ENCODE measurements around the gene KRT38. TPM values are rescaled to one million over a fixed set of nuclear protein-coding genes. Genes with fewer than 3 reads are reported as not detected.

The KRT38 gene
- total and polyA plus RNA-seq, 2 of the 8 experiments (the other 6 are each of a cell fraction or from before 2014, with no cell fraction given): not detected

GRCh38 chr17:41417576-41418015 is 23.2 kb downstream of the KRT38 start:
- FAIRE-seq (peak; percentile 81), DNase-seq (ENCODE audit: low read depth in 1 of 2, low spot score in 2 of 2) (peak in 1 of 2 experiments; percentile 51)
- Histone ChIP-seq H3K9ac (replicated peaks in 1 of 4; ENCODE audit: extremely low read depth in 1 of 4, low read depth in 3 of 4, low read length in 3 of 4) (no peak overlapping the region), H2AK5ac (ENCODE audit: low read depth, low read length) (no peak overlapping the region), H3K36me3 (ENCODE audit: control insufficient read depth in 2 of 4, insufficient read depth in 4 of 4, low read length in 3 of 4) (no peaks in the 10 kb centered on the region), H3K27me3 (replicated peaks in 1 of 4; ENCODE audit: control insufficient read depth in 3 of 4, extremely low read depth in 1 of 4, insufficient read depth in 3 of 4, low read length in 3 of 4) (no peaks in the 10 kb centered on the region; a peak in 2 of 7 replicates), H4K8ac (ENCODE audit: extremely low read depth, insufficient read depth, low read length) (no peak overlapping the region), H3K18ac (ENCODE audit: extremely low read depth, low read length) (no peak overlapping the region), H3K4me2 (ENCODE audit: insufficient read depth in 1 of 2, low read depth in 2 of 2, low read length in 2 of 2) (no peak overlapping the region), H3K27ac (ENCODE audit: low read depth, low read length) (no peak overlapping the region), H4K20me1 (replicated peaks in 1 of 2; ENCODE audit: control insufficient read depth in 1 of 2, insufficient read depth in 2 of 2, low read length in 2 of 2) (no peaks in the 10 kb centered on the region), H2BK20ac (ENCODE audit: low read length) (no peak overlapping the region), H3K14ac (ENCODE audit: insufficient read length) (no peak overlapping the region), H2BK5ac (ENCODE audit: low read depth, low read length) (no peak overlapping the region), H2AFZ (ENCODE audit: low read length) (no peak overlapping the region), H3K79me2 (ENCODE audit: control insufficient read depth in 1 of 2, insufficient read depth in 2 of 2, low read length in 2 of 2) (no peaks in the 10 kb centered on the region), H4K5ac (ENCODE audit: insufficient read length, low read depth, low read length) (no peak overlapping the region), H3K9me3 (ENCODE audit: insufficient read depth in 2 of 2, low read depth in 1 of 2, low read length in 1 of 2) (no peaks in the 10 kb centered on the region), H3K23ac (ENCODE audit: insufficient read length) (no peak overlapping the region), H2BK120ac (replicated peaks; ENCODE audit: low read depth, low read length) (no peak overlapping the region), H3K4me1 (replicated peaks in 1 of 4; ENCODE audit: control insufficient read depth in 3 of 4, insufficient read depth in 4 of 4, low read length in 3 of 4) (peaks cover 0 to 7% (median 0%) of the 10 kb centered on the region in 4 experiments; a peak in 4 of 7 replicates), H4K91ac (replicated peaks; ENCODE audit: insufficient read length, low read length) (no peak overlapping the region), H3K79me1 (ENCODE audit: low read depth, low read length) (no peaks in the 10 kb centered on the region), H3K4me3 (ENCODE audit: extremely low read depth in 1 of 4, insufficient read depth in 2 of 4, low read depth in 3 of 4, low read length in 4 of 4) (no peak overlapping the region), H3K4ac (replicated peaks; ENCODE audit: insufficient read length, low read depth, low read length) (no peak overlapping the region), H3K56ac (replicated peaks; ENCODE audit: insufficient read length, low read depth, low read length) (no peak overlapping the region), H2BK15ac (ENCODE audit: low read length) (no peak overlapping the region; the same call in 1 of the 2 replicates), H2BK12ac (ENCODE audit: low read depth, low read length) (no peak overlapping the region), H3K23me2 (ENCODE audit: low read depth, low read length) (no peaks in the 10 kb centered on the region)
- no peak for TF ChIP-seq NANOG (IDR thresholded peaks at IDR 0.05; ENCODE audit: insufficient read depth, low read depth, low read length, poor library complexity, severe bottlenecking)
- TF ChIP-seq, protein P1, sequence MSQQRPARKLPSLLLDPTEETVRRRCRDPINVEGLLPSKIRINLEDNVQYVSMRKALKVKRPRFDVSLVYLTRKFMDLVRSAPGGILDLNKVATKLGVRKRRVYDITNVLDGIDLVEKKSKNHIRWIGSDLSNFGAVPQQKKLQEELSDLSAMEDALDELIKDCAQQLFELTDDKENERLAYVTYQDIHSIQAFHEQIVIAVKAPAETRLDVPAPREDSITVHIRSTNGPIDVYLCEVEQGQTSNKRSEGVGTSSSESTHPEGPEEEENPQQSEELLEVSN (IDR thresholded peaks at IDR 0.05): peak; percentile 58; the same call in 1 of the 2 replicates
- TF ChIP-seq, protein P2, sequence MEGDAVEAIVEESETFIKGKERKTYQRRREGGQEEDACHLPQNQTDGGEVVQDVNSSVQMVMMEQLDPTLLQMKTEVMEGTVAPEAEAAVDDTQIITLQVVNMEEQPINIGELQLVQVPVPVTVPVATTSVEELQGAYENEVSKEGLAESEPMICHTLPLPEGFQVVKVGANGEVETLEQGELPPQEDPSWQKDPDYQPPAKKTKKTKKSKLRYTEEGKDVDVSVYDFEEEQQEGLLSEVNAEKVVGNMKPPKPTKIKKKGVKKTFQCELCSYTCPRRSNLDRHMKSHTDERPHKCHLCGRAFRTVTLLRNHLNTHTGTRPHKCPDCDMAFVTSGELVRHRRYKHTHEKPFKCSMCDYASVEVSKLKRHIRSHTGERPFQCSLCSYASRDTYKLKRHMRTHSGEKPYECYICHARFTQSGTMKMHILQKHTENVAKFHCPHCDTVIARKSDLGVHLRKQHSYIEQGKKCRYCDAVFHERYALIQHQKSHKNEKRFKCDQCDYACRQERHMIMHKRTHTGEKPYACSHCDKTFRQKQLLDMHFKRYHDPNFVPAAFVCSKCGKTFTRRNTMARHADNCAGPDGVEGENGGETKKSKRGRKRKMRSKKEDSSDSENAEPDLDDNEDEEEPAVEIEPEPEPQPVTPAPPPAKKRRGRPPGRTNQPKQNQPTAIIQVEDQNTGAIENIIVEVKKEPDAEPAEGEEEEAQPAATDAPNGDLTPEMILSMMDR (IDR thresholded peaks at IDR 0.05; ENCODE audit: control extremely low read depth in 1 of 3, insufficient read depth in 1 of 3, low read depth in 1 of 3, low read length in 3 of 3): peak; percentile 66 to 84 (median 71)
- TF ChIP-seq RAD21 (IDR thresholded peaks at IDR 0.05 in 1 of 2, conservative IDR thresholded peaks at IDR 0.05 in 1 of 2; ENCODE audit: low read depth in 2 of 2, low read length in 2 of 2): peak; percentile 59 to 68
- TF ChIP-seq, protein P3, sequence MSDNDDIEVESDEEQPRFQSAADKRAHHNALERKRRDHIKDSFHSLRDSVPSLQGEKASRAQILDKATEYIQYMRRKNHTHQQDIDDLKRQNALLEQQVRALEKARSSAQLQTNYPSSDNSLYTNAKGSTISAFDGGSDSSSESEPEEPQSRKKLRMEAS (IDR thresholded peaks at IDR 0.05): peak; percentile 23; the same call in 1 of the 2 replicates
- TF ChIP-seq EP300 (IDR thresholded peaks at IDR 0.05; ENCODE audit: borderline replicate concordance in 1 of 2, low read depth in 2 of 2, low read length in 2 of 2): no peak
- 32% methylated on average over 4 of the region's 4 CpGs; no CpG with 5 or more reads in 1 of the 2 experiments for WGBS, 2 experiments (ENCODE audit: extremely low coverage in 1 of 2, insufficient coverage in 1 of 2, insufficient read length in 1 of 2, insufficient replicate concordance in 2 of 2, low coverage in 1 of 2, low lambda C conversion rate in 2 of 2, missing lambda C conversion rate in 1 of 2)
- ChIA-PET POLR2A (ENCODE audit: partially characterized antibody) (no interaction called here), CTCF (ENCODE audit: partially characterized antibody) (interaction anchor here (0.8 to 3.8 kb wide), 42 partner anchors 9 to 562 kb away, joined by 3 to 51 read pairs (median 4); partner anchors contain the start of genes KRT19, KRT33B and KRT38)

Measured in H1 (cell line).